HG03521 (cell line): ENCODE results near the gene GJB2.

Source experiments
- ATAC-seq: cut with Tn5 transposase; IDR thresholded peaks from one replicate; pipeline ENCODE4 v1.9.1; 2021; ENCODE audit warnings: mild to moderate bottlenecking, moderate library complexity; ENCODE audit not compliant: unreplicated experiment

GJB2 gene

GRCh38 chr13:20142927-20143480 is 49.7 kb downstream of the GJB2 start:
- ATAC-seq, result no peak

DNA sequence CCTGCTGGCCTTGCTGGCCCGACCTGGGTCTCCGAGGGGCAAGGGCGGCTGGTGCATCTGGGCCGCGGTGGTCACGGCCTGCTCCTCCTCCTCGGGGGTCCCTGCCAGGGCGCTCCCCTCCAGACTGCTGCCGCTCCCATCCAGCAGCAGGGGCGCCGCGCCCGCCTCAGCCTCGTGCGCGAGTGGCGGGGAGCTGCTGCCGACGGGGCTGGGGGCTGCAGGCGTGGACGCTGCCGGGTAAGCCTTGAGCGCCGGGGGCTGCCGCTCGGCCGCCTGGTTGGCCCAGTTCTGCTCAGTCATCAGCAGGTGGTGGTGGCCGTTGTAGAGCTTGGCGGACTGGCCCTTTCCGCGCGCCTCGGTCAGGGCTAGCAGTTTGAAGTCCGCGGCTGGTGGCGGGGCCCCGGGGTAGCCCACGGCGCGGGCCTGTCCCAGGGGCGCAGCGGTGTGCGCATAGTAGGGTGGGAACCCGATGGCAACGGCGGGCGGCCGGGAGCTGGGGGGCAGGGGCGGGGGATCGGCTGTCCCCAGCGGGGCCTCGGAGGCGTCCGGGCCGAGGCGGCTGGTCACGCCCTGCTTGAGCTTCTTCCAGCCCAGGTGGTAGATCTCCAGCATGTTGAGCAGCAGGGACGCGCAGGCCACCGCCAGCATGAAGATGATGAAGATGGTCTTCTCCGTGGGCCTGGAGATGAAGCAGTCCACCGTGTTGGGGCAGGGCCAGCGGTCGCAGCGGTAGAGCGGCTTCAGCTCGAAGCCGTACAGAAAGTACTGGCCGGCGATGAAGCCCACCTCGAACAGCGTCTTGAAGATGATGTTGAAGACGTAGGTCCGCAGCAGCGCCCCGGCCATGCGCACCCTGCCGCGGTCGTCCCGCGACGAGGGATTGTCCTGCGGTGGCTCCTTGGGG is 50.5 kb downstream of the GJB2 start:
- ATAC-seq, result no peak

- ATAC-seq, result no peak
These were observed 51.3 kb downstream of the GJB2 start for GRCh38 chr13:20141238-20142022.

GRCh38 chr13:20140487-20140886 is 52.3 kb downstream of the GJB2 start:
- no peak for ATAC-seq

DNA sequence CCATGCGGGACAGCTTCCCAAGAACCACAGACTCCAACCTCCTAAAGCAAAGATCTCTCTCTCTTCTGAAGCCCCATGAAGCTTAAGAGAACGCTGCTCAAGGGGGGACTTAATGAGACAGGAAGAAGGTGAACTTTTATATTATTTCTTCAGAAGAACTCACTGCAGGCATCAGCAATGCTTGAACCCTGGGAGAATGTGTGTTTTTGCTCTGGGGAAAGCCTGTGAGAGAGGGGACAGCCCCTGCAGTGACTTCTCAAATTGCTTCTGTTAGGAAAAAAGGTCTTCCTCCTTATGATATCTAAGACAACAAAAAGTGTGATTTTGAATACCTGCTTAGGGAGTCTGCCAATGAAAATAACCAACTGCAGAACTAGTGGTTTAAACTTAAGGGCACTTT is 54.9 kb downstream of the GJB2 start:
- ATAC-seq, result no peak
